HepG2 (cell line): ENCODE results near the gene APLP1. TPM values are rescaled to one million over a fixed set of nuclear protein-coding genes. Genes with fewer than 3 reads are reported as not detected.
A peak's percentile ranks its signal among the peaks of the same experiment; 100 is the strongest.

Source experiments
- CBX5 ChIP-seq: sonication (generic); formaldehyde crosslinking; IDR thresholded peaks from 2 replicates; pipeline ENCODE4 v1.4.0; 2020; ENCODE audit warnings: missing genetic modification reagents, borderline replicate concordance
- FOXM1 ChIP-seq: sonication (generic); formaldehyde crosslinking; IDR thresholded peaks from 2 replicates; pipeline ENCODE4 v1.5.0; 2020; ENCODE audit warnings: missing genetic modification reagents
- HMG20B ChIP-seq: conservative IDR thresholded peaks from 2 replicates; pipeline ENCODE4 v1.6.1; 2016; ENCODE audit warnings: missing genetic modification reagents, missing compliant biosample characterization
- JUNB ChIP-seq: sonication (generic); formaldehyde crosslinking; IDR thresholded peaks from 2 replicates; pipeline ENCODE4 v1.8.0; 2022; ENCODE audit warnings: missing genetic modification reagents, mild to moderate bottlenecking, borderline replicate concordance
- NFKBIZ ChIP-seq: IDR thresholded peaks from 2 replicates; pipeline ENCODE4 v1.6.1; 2018; ENCODE audit warnings: missing genetic modification reagents, missing compliant biosample characterization
- TARDBP ChIP-seq: sonication (generic); formaldehyde crosslinking; IDR thresholded peaks from 2 replicates; pipeline ENCODE4 v1.8.0; 2022; ENCODE audit warnings: mild to moderate bottlenecking, missing genetic modification reagents
- TCF7L2 ChIP-seq: IDR thresholded peaks from 2 replicates; pipeline ENCODE4 v1.6.1; 2011; ENCODE audit warnings: mild to moderate bottlenecking, low read depth, low read length, moderate library complexity
- TEF ChIP-seq: sonication (generic); formaldehyde crosslinking; IDR thresholded peaks from 2 replicates; pipeline ENCODE4 v1.5.0; 2020; ENCODE audit warnings: missing genetic modification reagents
- ZBTB37 ChIP-seq: sonication (generic); formaldehyde crosslinking; IDR thresholded peaks from 2 replicates; pipeline ENCODE4 v1.4.0; 2020; ENCODE audit warnings: mild to moderate bottlenecking, missing genetic modification reagents
- ZBTB38 ChIP-seq: sonication (generic); formaldehyde crosslinking; IDR thresholded peaks from 2 replicates; pipeline ENCODE4 v1.5.1; 2020; ENCODE audit warnings: mild to moderate bottlenecking, missing genetic modification reagents
- ZNF160 ChIP-seq: sonication (generic); formaldehyde crosslinking; IDR thresholded peaks from 2 replicates; pipeline ENCODE4 v1.8.0; 2022; ENCODE audit warnings: mild to moderate bottlenecking, inconsistent platforms, missing genetic modification reagents
- ZNF33B ChIP-seq: sonication (generic); formaldehyde crosslinking; IDR thresholded peaks from 2 replicates; pipeline ENCODE4 v1.5.1; 2020; ENCODE audit warnings: mild to moderate bottlenecking, missing genetic modification reagents
- polyA plus RNA-seq, 8 experiments: library from polyadenylated mRNA; depleted of rRNA in 3 of 8; stranded (reverse) in 7 of 8; unstranded in 1 of 8; fragments of >200 nt; fragmentation: Illumina TruSeq in 4 of 8; extraction: Trizol in 4 of 8; gene quantifications; 2 replicates each; pipeline versions ENCODE4 v1.2.1 to v1.2.3, GENCODE V29; 2011 to 2016; ENCODE audit warnings: low read depth in 4 of 8, missing spikeins in 1 of 8, mixed read lengths in 1 of 8; ENCODE audit not compliant: insufficient read depth in 1 of 8
- total RNA-seq, 5 experiments: library from RNA; depleted of rRNA; stranded (reverse); fragments of >200 nt; fragmentation: Illumina TruSeq; extraction: Trizol; gene quantifications; 2 replicates each; pipeline ENCODE4 v1.2.3, GENCODE V29; 2016; ENCODE audit warnings: low read depth in 1 of 5
- TF ChIP-seq, protein P1 (sequence below): sonication (generic); formaldehyde crosslinking; IDR thresholded peaks from 2 replicates; pipeline ENCODE4 v1.5.0; 2020; ENCODE audit warnings: mild to moderate bottlenecking, missing genetic modification reagents
- TF ChIP-seq, protein P2 (sequence below): IDR thresholded peaks from 2 replicates; pipeline ENCODE4 v1.6.1; 2016
- TF ChIP-seq, protein P3 (sequence below): sonication (generic); formaldehyde crosslinking; IDR thresholded peaks from 2 replicates; pipeline ENCODE4 v1.4.0; 2020; ENCODE audit warnings: missing genetic modification reagents; ENCODE audit errors: not compliant biosample characterization
- TF ChIP-seq, protein P4 (sequence below): sonication (generic); formaldehyde crosslinking; IDR thresholded peaks from 2 replicates; pipeline ENCODE4 v1.5.0; 2020; ENCODE audit warnings: missing genetic modification reagents, mild to moderate bottlenecking, borderline replicate concordance

APLP1 gene
- total and polyA plus RNA-seq, 2 of the 13 experiments (the other 11 are each of a cell fraction or from before 2014, with no cell fraction given) = 2.0 to 2.9 TPM

GRCh38 chr19:35845215-35846037 lies 22.9 kb upstream of the APLP1 start (continued):
- TF ChIP-seq ZNF33B (no peak), ZBTB38 (CRISPR knock-in tag) (no peak; the same call in 1 of the 2 replicates), TCF7L2 (no peak), NFKBIZ (CRISPR knock-in tag) (no peak), TEF (CRISPR knock-in tag) (no peak), ZBTB37 (CRISPR knock-in tag) (no peak), ZNF160 (no peak), TARDBP (CRISPR knock-in tag) (no peak), CBX5 (CRISPR knock-in tag) (no peak), FOXM1 (no peak), HMG20B (CRISPR knock-in tag) (no peak), JUNB (CRISPR knock-in tag) (no peak)
- TF ChIP-seq, protein P1, sequence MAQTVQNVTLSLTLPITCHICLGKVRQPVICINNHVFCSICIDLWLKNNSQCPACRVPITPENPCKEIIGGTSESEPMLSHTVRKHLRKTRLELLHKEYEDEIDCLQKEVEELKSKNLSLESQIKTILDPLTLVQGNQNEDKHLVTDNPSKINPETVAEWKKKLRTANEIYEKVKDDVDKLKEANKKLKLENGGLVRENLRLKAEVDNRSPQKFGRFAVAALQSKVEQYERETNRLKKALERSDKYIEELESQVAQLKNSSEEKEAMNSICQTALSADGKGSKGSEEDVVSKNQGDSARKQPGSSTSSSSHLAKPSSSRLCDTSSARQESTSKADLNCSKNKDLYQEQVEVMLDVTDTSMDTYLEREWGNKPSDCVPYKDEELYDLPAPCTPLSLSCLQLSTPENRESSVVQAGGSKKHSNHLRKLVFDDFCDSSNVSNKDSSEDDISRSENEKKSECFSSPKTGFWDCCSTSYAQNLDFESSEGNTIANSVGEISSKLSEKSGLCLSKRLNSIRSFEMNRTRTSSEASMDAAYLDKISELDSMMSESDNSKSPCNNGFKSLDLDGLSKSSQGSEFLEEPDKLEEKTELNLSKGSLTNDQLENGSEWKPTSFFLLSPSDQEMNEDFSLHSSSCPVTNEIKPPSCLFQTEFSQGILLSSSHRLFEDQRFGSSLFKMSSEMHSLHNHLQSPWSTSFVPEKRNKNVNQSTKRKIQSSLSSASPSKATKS = no peak
- TF ChIP-seq, protein P2, sequence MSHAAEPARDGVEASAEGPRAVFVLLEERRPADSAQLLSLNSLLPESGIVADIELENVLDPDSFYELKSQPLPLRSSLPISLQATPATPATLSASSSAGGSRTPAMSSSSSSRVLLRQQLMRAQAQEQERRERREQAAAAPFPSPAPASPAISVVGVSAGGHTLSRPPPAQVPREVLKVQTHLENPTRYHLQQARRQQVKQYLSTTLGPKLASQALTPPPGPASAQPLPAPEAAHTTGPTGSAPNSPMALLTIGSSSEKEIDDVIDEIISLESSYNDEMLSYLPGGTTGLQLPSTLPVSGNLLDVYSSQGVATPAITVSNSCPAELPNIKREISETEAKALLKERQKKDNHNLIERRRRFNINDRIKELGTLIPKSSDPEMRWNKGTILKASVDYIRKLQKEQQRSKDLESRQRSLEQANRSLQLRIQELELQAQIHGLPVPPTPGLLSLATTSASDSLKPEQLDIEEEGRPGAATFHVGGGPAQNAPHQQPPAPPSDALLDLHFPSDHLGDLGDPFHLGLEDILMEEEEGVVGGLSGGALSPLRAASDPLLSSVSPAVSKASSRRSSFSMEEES = peak; percentile 29; the same call in 1 of the 2 replicates
- TF ChIP-seq, protein P3, sequence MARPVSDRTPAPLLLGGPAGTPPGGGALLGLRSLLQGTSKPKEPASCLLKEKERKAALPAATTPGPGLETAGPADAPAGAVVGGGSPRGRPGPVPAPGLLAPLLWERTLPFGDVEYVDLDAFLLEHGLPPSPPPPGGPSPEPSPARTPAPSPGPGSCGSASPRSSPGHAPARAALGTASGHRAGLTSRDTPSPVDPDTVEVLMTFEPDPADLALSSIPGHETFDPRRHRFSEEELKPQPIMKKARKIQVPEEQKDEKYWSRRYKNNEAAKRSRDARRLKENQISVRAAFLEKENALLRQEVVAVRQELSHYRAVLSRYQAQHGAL (CRISPR knock-in tag) = no peak
- TF ChIP-seq, protein P4, sequence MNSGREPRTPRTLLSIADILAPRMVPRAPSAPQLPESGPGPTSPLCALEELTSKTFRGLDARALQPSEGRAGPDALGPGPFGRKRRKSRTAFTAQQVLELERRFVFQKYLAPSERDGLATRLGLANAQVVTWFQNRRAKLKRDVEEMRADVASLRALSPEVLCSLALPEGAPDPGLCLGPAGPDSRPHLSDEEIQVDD (CRISPR knock-in tag) = no peak
